Esophagus muscularis mucosa (tissue), 3 donors: Measurements from ENCODE around the gene MUS81.

Experiments
- POLR2A ChIP-seq: fragments of 450-650 bp; IDR thresholded peaks from one replicate; pipeline ENCODE4 v1.6.1; 2017; ENCODE audit warnings: antibody characterized with exemption, moderate library complexity, mild to moderate bottlenecking, low read depth
- POLR2AphosphoS5 ChIP-seq, 2 donors: sonication (generic); formaldehyde crosslinking; IDR thresholded peaks; one replicate each; pipeline ENCODE4 v1.6.1; 2017; ENCODE audit warnings: antibody characterized with exemption in 2 of 2
- TF ChIP-seq, protein P1 (sequence below), 3 experiments: fragments of 200-600 bp in 2 of 3; fragments of 450-650 bp in 1 of 3; sonication (generic) in 2 of 3; IDR thresholded peaks; one replicate each; pipeline ENCODE4 v1.5.1; 2017 to 2019; ENCODE audit warnings: antibody characterized with exemption in 3 of 3, mild to moderate bottlenecking in 2 of 3, moderate library complexity in 1 of 3

DNA sequence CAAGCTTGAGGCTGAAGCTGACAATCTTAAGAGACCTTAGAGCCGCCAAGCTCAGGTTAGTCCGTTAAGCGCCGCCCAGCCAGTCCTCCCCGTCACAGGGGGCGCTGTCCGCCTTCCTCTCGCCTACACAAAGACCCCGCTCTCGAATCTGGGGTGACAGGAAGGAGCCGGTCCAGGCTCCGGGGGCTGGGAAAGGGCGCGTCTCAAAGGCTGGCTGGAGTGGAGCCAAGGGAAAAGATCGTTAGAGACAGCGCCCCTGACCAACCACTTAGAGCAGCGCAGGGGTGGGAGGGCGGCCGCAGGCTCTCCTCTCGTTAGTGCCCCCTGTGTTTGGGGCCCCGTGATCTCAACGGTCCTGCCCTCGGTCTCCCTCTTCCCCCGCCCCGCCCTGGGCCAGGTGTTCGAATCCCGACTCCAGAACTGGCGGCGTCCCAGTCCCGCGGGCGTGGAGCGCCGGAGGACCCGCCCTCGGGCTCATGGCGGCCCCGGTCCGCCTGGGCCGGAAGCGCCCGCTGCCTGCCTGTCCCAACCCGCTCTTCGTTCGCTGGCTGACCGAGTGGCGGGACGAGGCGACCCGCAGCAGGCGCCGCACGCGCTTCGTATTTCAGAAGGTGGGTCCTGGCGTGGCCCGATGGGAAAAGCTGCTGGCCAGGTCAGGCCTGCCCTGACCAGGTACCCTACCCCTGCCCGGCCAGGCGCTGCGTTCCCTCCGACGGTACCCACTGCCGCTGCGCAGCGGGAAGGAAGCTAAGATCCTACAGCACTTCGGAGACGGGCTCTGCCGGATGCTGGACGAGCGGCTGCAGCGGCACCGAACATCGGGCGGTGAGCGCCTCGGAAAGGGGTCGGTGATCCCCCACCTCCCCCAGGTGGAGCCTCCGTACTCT lies at the start of gene MUS81:
- TF ChIP-seq POLR2A = peak; percentile 37
- TF ChIP-seq, protein P1, sequence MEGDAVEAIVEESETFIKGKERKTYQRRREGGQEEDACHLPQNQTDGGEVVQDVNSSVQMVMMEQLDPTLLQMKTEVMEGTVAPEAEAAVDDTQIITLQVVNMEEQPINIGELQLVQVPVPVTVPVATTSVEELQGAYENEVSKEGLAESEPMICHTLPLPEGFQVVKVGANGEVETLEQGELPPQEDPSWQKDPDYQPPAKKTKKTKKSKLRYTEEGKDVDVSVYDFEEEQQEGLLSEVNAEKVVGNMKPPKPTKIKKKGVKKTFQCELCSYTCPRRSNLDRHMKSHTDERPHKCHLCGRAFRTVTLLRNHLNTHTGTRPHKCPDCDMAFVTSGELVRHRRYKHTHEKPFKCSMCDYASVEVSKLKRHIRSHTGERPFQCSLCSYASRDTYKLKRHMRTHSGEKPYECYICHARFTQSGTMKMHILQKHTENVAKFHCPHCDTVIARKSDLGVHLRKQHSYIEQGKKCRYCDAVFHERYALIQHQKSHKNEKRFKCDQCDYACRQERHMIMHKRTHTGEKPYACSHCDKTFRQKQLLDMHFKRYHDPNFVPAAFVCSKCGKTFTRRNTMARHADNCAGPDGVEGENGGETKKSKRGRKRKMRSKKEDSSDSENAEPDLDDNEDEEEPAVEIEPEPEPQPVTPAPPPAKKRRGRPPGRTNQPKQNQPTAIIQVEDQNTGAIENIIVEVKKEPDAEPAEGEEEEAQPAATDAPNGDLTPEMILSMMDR (IDR thresholded peaks at IDR 0.05) = peak; percentile 83 to 93 (median 86)
- TF ChIP-seq POLR2AphosphoS5 (IDR thresholded peaks at IDR 0.05) = peak; percentile 90 to 96
